Activated CD4-positive, alpha-beta T cell treated with anti-CD3 and anti-CD28 coated beads for 24 hours (primary cell): ENCODE measurements around the gene PADI6.
"Not testable (repeated sequence)": the region's sequence is repeated elsewhere in the genome, so short reads cannot be mapped to it uniquely, and the experiment has no call there.

Experiments
- DNase-seq, 2 donors: peaks; one replicate each; pipeline ENCODE4 v3.0.0-alpha.2; 2020; ENCODE audit warnings: low read depth in 2 of 2

Gene PADI6

DNA sequence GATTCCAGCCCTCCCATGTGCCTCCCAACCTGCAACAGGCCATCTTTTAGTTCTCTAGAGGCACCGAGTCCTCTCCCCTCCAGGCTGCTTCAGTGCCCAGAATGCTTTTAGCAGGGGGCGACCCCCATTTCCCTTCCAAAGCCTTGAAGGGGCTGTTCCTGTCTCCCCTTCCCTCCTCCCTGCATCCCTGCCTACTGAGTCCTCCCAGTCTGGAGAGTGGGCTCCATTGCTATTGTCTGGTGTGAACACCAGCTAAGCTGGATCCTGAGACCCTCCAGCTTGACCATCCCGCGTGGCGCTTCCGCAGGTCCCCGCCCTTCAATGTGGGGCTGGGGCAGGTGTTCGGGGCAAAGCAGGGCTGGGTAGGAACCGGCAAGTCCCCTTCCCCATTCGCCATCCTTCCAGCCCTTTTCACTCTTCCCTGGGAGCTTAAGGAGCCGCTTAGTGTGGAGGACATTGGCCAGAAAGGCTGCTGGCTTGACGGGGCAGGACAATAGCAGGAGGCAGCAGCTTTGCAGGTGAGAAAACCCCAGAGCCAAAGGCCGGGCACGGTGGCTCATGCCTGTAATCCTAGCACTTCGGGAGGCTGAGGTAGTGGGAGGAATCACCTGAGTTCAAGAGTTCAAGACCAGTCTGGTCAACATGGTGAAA lies 32.2 kb downstream of the PADI6 start:
- no peak for DNase-seq

DNA sequence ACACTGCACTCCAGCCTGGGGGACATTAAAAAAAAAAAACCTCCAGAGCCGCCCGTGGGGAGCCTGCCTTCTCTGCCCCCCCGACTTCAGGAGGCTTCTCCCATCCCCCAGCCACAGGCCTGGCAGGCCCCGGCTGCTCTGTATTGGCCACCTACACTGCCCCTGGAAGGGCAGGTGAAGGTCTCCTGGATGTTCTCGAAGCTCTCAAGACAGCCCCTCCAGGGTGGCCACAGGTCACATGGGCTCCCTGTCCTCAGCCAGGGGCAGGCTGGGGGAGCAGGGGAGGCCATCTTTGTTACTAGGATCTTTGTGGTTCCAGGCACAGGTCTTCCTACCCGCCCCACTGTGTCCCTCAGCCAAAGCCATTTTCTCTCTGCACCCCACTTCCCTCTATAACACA lies 32.8 kb downstream of the PADI6 start:
- no peak for DNase-seq

DNA sequence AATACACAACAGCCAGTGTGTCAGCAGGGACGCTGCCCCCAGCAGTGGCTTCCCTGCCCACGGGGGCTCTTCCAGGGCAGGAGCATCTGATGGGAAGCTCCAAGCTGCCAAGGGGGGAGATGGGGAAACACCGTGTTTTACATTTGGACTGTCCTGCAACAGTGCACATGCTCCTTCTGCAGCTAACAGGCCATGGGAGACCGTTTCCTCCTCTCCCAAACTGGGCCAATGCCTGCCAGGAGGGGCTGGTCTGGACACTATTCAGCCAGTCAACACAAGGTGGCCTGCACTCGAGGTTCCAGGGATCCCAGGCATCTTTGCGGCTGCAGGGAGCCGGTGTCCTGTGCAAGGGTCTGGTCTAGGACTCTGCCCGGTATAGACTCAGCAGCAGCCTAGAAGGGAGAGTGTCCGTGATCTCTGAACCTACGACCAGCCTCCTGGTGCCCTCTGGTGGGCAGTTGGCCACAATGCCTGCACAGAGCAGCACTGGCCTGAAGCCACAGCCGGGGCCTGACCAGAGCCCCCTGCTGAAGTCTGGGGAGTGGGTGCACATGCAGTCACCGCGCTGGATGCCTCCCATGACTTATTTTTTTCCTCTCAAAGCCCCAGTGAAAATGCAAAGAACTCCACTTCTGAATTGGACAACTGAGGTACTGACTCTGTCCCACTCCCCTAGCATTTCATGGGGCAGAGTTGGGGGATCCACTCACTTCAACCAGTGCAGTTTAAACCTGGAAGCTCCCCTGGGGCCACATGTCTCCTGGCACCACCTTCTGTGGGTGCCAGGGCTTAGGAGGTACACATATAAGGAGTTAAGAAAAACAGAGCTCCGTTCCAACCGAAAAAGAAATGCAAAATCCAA lies 34.1 kb downstream of the PADI6 start:
- DNase-seq, result peak in 1 of 2 donors; percentile 25

DNA sequence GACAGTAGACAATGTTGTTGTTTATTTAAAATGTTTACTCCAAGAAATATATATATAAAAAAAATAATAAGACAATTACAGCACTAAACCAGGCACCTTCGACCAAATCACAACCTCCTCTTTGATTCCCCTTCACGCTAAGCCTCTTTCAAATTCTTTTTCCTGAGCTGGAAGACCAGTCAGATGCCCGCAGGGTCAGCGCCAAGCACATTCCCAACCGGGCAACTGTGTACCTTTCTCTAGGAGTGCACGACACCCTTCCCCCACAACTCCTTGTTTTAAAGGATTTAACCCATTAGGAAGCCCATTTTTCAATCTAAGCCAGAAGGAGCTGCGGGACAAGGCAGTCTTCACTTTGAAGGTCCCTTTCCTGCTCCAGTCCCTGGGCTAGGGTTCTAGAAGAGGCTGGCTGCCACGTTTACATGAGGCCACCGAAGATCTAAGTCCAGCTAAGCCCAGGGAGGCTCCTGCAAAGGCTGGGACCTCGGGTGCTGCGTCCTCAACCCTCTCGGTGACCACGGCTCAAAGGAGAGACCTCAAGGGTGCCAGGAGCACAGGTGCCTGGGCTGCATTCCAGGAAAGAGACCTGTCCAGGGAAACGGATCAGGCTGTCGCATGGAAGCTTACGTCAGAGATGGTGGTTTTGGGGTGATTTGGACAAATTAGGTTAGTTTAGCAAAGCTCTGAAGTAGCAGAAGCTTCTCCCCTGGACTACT lies 34.9 kb downstream of the PADI6 start:
- not testable (repeated sequence) for DNase-seq

- DNase-seq, result not testable (repeated sequence)
Observed at GRCh38 chr1:17407786-17408514, 36.0 kb downstream of the PADI6 start.

- no peak for DNase-seq
Observed at GRCh38 chr1:17409391-17409811, 37.4 kb downstream of the PADI6 start.

DNA sequence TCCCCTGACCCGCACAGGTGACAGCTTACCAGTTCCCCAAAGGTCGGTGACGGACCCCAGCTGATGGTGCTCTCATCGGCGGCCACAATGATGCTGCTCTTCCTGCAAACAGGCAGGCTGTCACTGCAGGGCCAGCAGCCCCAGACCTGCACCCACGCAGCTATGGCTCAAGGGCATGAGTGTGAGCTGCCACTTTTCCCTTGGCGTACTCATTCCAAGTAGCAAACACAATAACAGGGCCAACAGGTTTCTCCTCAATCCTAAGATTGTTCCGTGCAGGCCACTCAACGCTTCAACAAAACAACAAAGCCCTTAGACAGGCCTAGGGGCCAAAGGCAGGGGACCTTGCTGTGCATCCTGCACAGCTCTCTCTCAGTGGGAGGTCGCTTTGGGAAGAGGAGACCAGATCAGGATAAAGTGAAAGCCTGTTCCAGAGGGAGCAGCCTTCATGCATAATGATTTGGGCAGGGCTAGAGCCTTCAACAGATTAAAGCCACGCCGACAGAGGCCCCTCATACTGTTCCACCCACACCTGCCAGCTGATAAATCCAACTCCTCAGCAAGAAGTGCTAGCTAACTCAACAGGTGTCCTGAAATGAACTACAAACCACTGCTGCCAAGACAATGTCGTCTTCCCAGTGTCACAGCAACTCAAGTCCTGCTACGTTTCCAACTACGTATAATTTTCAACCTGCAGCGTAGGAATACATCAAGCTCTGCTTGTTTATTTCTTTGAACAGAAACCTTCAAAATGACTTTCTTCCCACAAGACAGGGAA lies 40.3 kb downstream of the PADI6 start:
- DNase-seq, result no peak

DNA sequence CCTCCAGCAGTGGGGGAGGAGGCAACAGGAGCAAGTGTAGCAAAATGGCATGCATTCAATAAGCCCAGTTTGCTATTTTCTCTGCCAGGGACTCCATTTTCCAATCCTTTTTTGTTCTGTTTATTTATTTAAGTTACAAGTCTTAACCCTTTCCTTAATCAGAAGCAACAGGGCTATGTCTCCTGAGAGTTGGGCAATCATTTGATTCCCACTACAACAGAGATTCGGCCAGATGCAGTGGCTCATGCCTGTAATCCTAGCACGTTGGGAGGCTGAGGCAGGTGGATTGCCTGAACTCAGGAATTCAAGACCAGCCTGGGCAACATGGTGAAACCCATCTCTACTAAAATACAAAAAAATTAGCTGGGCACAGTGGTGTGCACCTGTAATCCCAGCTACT lies 42.0 kb downstream of the PADI6 start:
- DNase-seq, result no peak

- no peak for DNase-seq
Observed at GRCh38 chr1:17416389-17416788, 44.4 kb downstream of the PADI6 start.

DNA sequence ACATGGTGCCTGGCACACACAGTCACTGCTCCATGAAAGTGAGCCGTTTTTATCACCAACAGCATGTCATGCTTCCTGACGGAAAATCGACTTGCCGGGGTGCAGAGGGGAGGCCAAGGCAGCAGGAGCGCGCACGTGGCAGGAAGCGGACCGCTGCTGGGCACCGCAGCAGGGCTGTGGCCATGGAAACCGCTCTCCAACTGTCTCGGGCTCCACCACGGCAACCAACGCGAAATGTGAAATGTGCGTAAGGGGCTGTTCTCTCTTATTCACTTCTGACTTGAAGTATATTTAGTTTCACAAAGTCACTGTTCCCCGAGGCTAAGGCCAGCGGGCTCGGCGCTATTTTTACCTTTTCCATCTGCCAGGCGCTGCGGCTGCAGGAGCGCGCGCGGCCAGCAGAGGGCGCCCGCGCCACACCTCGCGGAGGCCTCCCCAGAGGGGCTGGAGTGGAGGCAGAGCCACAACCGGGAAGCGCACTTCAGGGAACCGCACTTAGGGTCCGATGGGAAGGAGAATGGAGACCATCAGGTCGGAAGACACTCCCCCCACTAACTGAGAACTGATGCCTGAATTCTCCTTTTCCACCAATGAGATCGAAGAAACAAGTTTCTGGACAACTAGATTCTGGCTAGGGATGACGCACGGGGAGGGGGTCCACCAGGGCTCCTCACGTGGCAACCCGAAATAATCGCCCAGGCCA lies 47.8 kb downstream of the PADI6 start:
- DNase-seq, result peak; percentile 42 to 53

GRCh38 chr1:17420391-17420918 lies 48.5 kb downstream of the PADI6 start:
- no peak for DNase-seq

- no peak for DNase-seq
Observed at GRCh38 chr1:17422461-17422860, 50.5 kb downstream of the PADI6 start.

DNA sequence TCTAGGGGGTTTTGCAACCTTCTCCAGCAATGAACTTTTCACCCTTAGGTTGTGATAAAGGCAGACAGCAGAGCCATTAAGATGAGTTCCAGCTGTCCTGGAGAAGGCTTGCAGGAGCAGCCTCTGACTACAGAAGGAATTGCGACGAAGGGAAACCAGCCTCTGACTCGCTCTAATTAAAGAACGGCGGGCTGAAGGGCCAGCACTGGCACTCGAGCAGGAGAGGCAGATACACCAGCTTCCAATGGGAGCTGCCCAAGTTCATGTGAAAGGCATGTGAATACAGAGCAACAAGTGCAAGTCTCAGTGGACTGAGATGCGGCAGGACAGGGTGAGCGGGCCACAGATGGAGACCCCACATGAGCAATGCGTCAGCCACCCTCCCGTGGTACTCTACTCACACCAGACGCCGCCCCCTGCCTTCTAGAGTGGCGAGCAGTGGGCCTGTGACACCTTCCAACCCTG lies 51.8 kb downstream of the PADI6 start:
- no peak for DNase-seq

GRCh38 chr1:17425806-17426600 lies 54.0 kb downstream of the PADI6 start:
- no peak for DNase-seq

DNA sequence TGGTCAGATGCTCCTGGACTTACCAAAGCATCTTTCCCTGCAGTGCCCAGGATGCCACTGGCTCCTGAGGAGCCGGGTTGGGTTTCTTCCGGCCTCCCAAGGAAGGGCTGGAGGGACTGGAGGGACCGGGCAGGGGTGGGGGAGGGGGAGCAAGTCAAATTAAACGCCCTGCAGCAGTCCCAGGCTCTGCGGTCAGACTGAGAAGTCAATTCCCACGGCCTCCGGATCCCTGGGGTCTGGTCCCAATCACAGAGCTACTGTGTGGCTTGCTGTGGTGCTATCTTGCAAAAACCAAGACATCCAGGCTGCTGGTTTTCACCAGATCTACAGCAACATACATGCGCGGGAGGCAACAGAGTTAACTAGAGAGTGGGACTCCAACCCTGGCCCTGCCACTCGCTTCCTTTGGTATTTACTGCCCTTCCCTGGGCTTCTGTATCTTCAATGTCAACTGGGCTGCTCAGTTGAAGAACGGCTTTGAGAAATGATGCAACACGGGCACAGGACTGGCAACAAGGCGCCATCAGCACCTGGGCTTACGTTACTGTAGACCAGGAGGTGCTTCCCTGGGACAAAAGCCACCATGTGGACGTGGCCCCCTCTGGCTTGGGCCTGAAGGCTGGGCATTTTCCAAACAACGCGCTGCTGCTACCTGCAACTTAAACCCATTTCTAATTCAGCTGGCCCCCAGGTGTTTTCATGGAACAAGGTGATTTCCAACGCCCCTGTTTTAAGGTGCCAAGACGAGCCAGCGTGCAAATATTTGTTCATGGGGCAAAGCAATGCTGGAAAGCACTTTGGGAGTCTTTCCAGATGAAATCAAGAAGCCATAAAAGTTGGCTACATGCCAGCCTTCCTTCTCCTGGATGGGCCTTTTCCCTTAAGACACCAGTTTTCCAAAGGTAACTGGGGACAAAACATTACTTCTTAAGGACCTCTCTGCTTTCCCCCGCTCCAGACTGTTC lies 56.0 kb downstream of the PADI6 start:
- no peak for DNase-seq

GRCh38 chr1:17429183-17429582 lies 57.2 kb downstream of the PADI6 start:
- no peak for DNase-seq

- no peak for DNase-seq
Observed at GRCh38 chr1:17432412-17432811, 60.4 kb downstream of the PADI6 start.

GRCh38 chr1:17433261-17433660 lies 61.3 kb downstream of the PADI6 start:
- no peak for DNase-seq
